ENCODE measurements around the gene IRF1.
"Not testable (repeated sequence)": the region's sequence is repeated elsewhere in the genome, so short reads cannot be mapped to it uniquely, and the experiment has no call there.

The IRF1 gene

GRCh38 chr5:132451387-132451786, 39.2 kb downstream of the IRF1 start:
- Histone ChIP-seq H3K9me3 (ENCODE audit: control insufficient read depth, insufficient read depth, low read length) (no peaks in the 10 kb centered on the region), H3K4me1 (ENCODE audit: control insufficient read depth, insufficient read depth, low read length) (peaks cover 12% of the 10 kb centered on the region), H3K9ac (ENCODE audit: low read depth, low read length) (no peak overlapping the region), H3K4me3 (ENCODE audit: low read depth, low read length) (no peak overlapping the region), H3K36me3 (ENCODE audit: control insufficient read depth, insufficient read depth, low read length) (no peaks in the 10 kb centered on the region), H3K27me3 (ENCODE audit: control insufficient read depth, insufficient read depth, low read length) (no peaks in the 10 kb centered on the region)

- no peaks in the 10 kb centered on the region for H3K27me3 ChIP-seq (ENCODE audit: control insufficient read depth, insufficient read depth, low read length)
- no peaks in the 10 kb centered on the region for H3K9me3 ChIP-seq (ENCODE audit: control insufficient read depth, insufficient read depth, low read length)
- no peaks in the 10 kb centered on the region for H3K36me3 ChIP-seq (ENCODE audit: control insufficient read depth, insufficient read depth, low read length)
- peaks cover 17% of the 10 kb centered on the region for H3K4me1 ChIP-seq (ENCODE audit: control insufficient read depth, insufficient read depth, low read length)
- H3K9ac ChIP-seq (ENCODE audit: low read depth, low read length): no peak overlapping the region
- no peak overlapping the region for H3K4me3 ChIP-seq (ENCODE audit: low read depth, low read length)
These were observed 41.5 kb downstream of the IRF1 start for GRCh38 chr5:132449060-132449459.

GRCh38 chr5:132447196-132447595, 43.4 kb downstream of the IRF1 start:
- Histone ChIP-seq H3K36me3 (ENCODE audit: control insufficient read depth, insufficient read depth, low read length) (no peaks in the 10 kb centered on the region), H3K27me3 (ENCODE audit: control insufficient read depth, insufficient read depth, low read length) (no peaks in the 10 kb centered on the region), H3K9me3 (ENCODE audit: control insufficient read depth, insufficient read depth, low read length) (no peaks in the 10 kb centered on the region), H3K9ac (ENCODE audit: low read depth, low read length) (no peak overlapping the region), H3K4me1 (ENCODE audit: control insufficient read depth, insufficient read depth, low read length) (peaks cover 17% of the 10 kb centered on the region), H3K4me3 (ENCODE audit: low read depth, low read length) (no peak overlapping the region)

- H3K9me3 ChIP-seq (ENCODE audit: control insufficient read depth, insufficient read depth, low read length): no peaks in the 10 kb centered on the region
- no peaks in the 10 kb centered on the region for H3K36me3 ChIP-seq (ENCODE audit: control insufficient read depth, insufficient read depth, low read length)
- H3K27me3 ChIP-seq (ENCODE audit: control insufficient read depth, insufficient read depth, low read length): no peaks in the 10 kb centered on the region
- H3K9ac ChIP-seq (ENCODE audit: low read depth, low read length): no peak overlapping the region
- H3K4me3 ChIP-seq (ENCODE audit: low read depth, low read length): no peak overlapping the region
- H3K4me1 ChIP-seq (ENCODE audit: control insufficient read depth, insufficient read depth, low read length): peaks cover 17% of the 10 kb centered on the region
These were observed 44.0 kb downstream of the IRF1 start for GRCh38 chr5:132446621-132447020.

- no peak overlapping the region for H3K4me3 ChIP-seq (ENCODE audit: low read depth, low read length)
- no peaks in the 10 kb centered on the region for H3K27me3 ChIP-seq (ENCODE audit: control insufficient read depth, insufficient read depth, low read length)
These were observed 44.6 kb downstream of the IRF1 start for GRCh38 chr5:132445930-132446329.

GRCh38 chr5:132445640-132445923, 45.0 kb downstream of the IRF1 start:
- no peaks in the 10 kb centered on the region for H3K36me3 ChIP-seq (ENCODE audit: control insufficient read depth, insufficient read depth, low read length)
- H3K9ac ChIP-seq (ENCODE audit: low read depth, low read length): no peak overlapping the region
- H3K4me3 ChIP-seq (ENCODE audit: low read depth, low read length): no peak overlapping the region
- peaks cover 12% of the 10 kb centered on the region for H3K4me1 ChIP-seq (ENCODE audit: control insufficient read depth, insufficient read depth, low read length)
- no peaks in the 10 kb centered on the region for H3K9me3 ChIP-seq (ENCODE audit: control insufficient read depth, insufficient read depth, low read length)
- H3K27me3 ChIP-seq (ENCODE audit: control insufficient read depth, insufficient read depth, low read length): no peaks in the 10 kb centered on the region

More at GRCh38 chr5:132445930-132446329, 44.6 kb downstream of the IRF1 start:
- H3K36me3 ChIP-seq (ENCODE audit: control insufficient read depth, insufficient read depth, low read length): no peaks in the 10 kb centered on the region
- no peaks in the 10 kb centered on the region for H3K9me3 ChIP-seq (ENCODE audit: control insufficient read depth, insufficient read depth, low read length)
- H3K9ac ChIP-seq (ENCODE audit: low read depth, low read length): no peak overlapping the region
- peaks cover 15% of the 10 kb centered on the region for H3K4me1 ChIP-seq (ENCODE audit: control insufficient read depth, insufficient read depth, low read length)

- H3K9ac ChIP-seq (ENCODE audit: low read depth, low read length): no peak overlapping the region
- peaks cover 9% of the 10 kb centered on the region for H3K4me1 ChIP-seq (ENCODE audit: control insufficient read depth, insufficient read depth, low read length)
- H3K27me3 ChIP-seq (ENCODE audit: control insufficient read depth, insufficient read depth, low read length): no peaks in the 10 kb centered on the region
- H3K9me3 ChIP-seq (ENCODE audit: control insufficient read depth, insufficient read depth, low read length): no peaks in the 10 kb centered on the region
- no peaks in the 10 kb centered on the region for H3K36me3 ChIP-seq (ENCODE audit: control insufficient read depth, insufficient read depth, low read length)
- no peak overlapping the region for H3K4me3 ChIP-seq (ENCODE audit: low read depth, low read length)
These were observed 45.5 kb downstream of the IRF1 start for GRCh38 chr5:132444841-132445639.

- Histone ChIP-seq H3K9me3 (ENCODE audit: control insufficient read depth, insufficient read depth, low read length) (no peaks in the 10 kb centered on the region), H3K4me3 (ENCODE audit: low read depth, low read length) (no peak overlapping the region), H3K27me3 (ENCODE audit: control insufficient read depth, insufficient read depth, low read length) (no peaks in the 10 kb centered on the region), H3K9ac (ENCODE audit: low read depth, low read length) (no peak overlapping the region), H3K4me1 (ENCODE audit: control insufficient read depth, insufficient read depth, low read length) (peaks cover 9% of the 10 kb centered on the region), H3K36me3 (ENCODE audit: control insufficient read depth, insufficient read depth, low read length) (no peaks in the 10 kb centered on the region)
These were observed 46.5 kb downstream of the IRF1 start for GRCh38 chr5:132444061-132444460.

- H3K4me3 ChIP-seq (ENCODE audit: low read depth, low read length): no peak overlapping the region
- no peaks in the 10 kb centered on the region for H3K27me3 ChIP-seq (ENCODE audit: control insufficient read depth, insufficient read depth, low read length)
- no peak overlapping the region for H3K9ac ChIP-seq (ENCODE audit: low read depth, low read length)
- no peaks in the 10 kb centered on the region for H3K9me3 ChIP-seq (ENCODE audit: control insufficient read depth, insufficient read depth, low read length)
- H3K4me1 ChIP-seq (ENCODE audit: control insufficient read depth, insufficient read depth, low read length): peaks cover 7% of the 10 kb centered on the region
- H3K36me3 ChIP-seq (ENCODE audit: control insufficient read depth, insufficient read depth, low read length): no peaks in the 10 kb centered on the region
These were observed 51.0 kb downstream of the IRF1 start for GRCh38 chr5:132439521-132440089.

- H3K9ac ChIP-seq (ENCODE audit: low read depth, low read length): no peak overlapping the region
- H3K9me3 ChIP-seq (ENCODE audit: control insufficient read depth, insufficient read depth, low read length): no peaks in the 10 kb centered on the region
These were observed 51.7 kb downstream of the IRF1 start for GRCh38 chr5:132438917-132439316.

GRCh38 chr5:132438267-132438645, 52.3 kb downstream of the IRF1 start:
- not testable (repeated sequence) for H3K36me3 ChIP-seq (ENCODE audit: control insufficient read depth, insufficient read depth, low read length); H3K27me3 ChIP-seq (ENCODE audit: control insufficient read depth, insufficient read depth, low read length); H3K9ac ChIP-seq (ENCODE audit: low read depth, low read length); H3K9me3 ChIP-seq (ENCODE audit: control insufficient read depth, insufficient read depth, low read length); H3K4me3 ChIP-seq (ENCODE audit: low read depth, low read length); H3K4me1 ChIP-seq (ENCODE audit: control insufficient read depth, insufficient read depth, low read length)

More at GRCh38 chr5:132438917-132439316, 51.7 kb downstream of the IRF1 start:
- H3K27me3 ChIP-seq (ENCODE audit: control insufficient read depth, insufficient read depth, low read length): no peaks in the 10 kb centered on the region
- H3K4me3 ChIP-seq (ENCODE audit: low read depth, low read length): no peak overlapping the region
- H3K4me1 ChIP-seq (ENCODE audit: control insufficient read depth, insufficient read depth, low read length): peaks cover 7% of the 10 kb centered on the region
- no peaks in the 10 kb centered on the region for H3K36me3 ChIP-seq (ENCODE audit: control insufficient read depth, insufficient read depth, low read length)

GRCh38 chr5:132437604-132438266, 52.8 kb downstream of the IRF1 start:
- peaks cover 7% of the 10 kb centered on the region for H3K4me1 ChIP-seq (ENCODE audit: control insufficient read depth, insufficient read depth, low read length)
- no peak overlapping the region for H3K4me3 ChIP-seq (ENCODE audit: low read depth, low read length)
- no peaks in the 10 kb centered on the region for H3K36me3 ChIP-seq (ENCODE audit: control insufficient read depth, insufficient read depth, low read length)
- no peaks in the 10 kb centered on the region for H3K27me3 ChIP-seq (ENCODE audit: control insufficient read depth, insufficient read depth, low read length)
- H3K9me3 ChIP-seq (ENCODE audit: control insufficient read depth, insufficient read depth, low read length): no peaks in the 10 kb centered on the region
- no peak overlapping the region for H3K9ac ChIP-seq (ENCODE audit: low read depth, low read length)

Measured in iPS-15b (cell line).